Stimulated activated CD8-positive, alpha-beta memory T cell treated with anti-CD3 and anti-CD28 coated beads, Interleukin-15, amount 100 ng/mL, for 24 hours (primary cell): Measurements from ENCODE around the gene PRDX5.
A peak's percentile ranks its signal among the peaks of the same experiment; 100 is the strongest.

Experiments
- DNase-seq: peaks from one replicate; pipeline ENCODE4 v3.0.0-alpha.2; 2020; ENCODE audit warnings: low read depth

PRDX5 gene

DNA sequence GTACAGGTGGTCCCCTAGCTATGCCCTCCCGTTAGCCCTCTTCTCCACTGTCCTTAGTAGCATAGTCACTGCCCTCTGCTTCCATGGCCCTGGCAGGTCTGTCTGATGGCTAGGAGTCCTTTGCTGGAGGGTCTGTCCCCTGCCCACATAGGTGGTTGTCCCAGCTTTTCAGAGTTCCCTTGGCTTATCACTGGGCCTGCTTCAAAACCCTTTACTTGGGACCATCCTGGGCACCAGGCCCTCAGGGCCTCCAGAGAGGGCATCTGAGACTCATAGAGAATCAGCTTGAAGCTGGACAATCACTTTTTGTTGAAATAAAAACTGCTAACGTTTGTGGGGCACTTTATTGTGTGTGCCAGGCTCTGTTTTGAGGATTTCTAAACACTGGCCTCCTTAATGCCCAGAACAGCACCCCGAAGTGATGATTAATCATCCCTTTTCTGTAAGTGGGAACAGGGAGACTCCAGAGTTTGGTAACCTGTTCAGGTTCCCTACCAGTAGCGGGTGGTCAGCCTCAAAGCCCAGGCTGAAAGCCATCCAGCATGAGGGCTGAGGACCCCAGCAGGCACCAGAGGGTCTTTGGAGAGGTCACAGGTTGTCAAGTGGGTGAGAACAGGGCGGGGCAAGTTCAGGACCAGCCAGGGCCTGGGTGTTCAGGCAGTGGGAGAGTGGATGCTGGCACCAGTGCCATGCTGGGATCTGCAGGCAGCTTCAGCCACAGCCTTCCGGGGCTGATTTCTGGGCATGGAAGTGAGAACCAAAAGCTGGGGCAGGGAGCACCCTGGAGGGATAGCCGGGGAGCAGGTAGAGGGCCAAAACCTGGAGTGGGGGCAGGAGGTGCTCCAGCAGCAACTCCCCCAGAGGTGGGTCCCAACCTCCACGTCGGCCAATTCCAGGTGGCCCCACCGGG lies 27.3 kb upstream of the PRDX5 start:
- no peak for DNase-seq

DNA sequence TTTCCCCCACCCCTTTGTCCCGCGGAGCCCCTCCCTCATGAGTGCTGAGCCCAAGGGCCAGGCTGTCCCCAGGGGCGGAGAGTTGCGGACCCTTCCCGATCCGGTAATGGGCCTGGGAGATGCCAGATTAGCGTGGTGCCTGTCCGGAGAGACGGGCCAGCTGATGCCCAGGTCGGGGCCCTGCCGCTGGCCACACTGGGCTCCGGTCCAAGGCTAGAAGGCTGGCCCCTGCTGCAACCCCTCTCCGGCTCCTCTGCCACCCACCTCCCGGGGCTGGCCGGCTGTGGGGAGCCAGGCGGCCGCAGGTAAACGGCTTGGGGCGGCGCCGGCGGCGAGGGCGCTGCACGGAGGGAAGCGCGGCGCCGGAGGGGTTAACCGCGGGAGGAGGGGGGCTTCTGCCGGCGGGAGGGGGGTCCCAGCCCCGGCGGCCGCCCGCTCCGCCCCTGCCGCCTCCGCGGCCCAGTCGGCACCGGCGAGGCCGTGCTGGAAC lies 26.6 kb upstream of the PRDX5 start, which contains the start of gene KCNK4:
TSS of gene KCNK4 (plus strand) at position 41 of the 490 bp plus-strand sequence. CDS start 1,717 bp downstream, outside the sequence.
- DNase-seq = no peak

- no peak for DNase-seq
Observed at GRCh38 chr11:64291752-64292459, 26.0 kb upstream of the PRDX5 start.

- no peak for DNase-seq
Observed at GRCh38 chr11:64292460-64293254, 25.3 kb upstream of the PRDX5 start.

- no peak for DNase-seq
Observed at GRCh38 chr11:64294774-64295173, 23.1 kb upstream of the PRDX5 start.

DNA sequence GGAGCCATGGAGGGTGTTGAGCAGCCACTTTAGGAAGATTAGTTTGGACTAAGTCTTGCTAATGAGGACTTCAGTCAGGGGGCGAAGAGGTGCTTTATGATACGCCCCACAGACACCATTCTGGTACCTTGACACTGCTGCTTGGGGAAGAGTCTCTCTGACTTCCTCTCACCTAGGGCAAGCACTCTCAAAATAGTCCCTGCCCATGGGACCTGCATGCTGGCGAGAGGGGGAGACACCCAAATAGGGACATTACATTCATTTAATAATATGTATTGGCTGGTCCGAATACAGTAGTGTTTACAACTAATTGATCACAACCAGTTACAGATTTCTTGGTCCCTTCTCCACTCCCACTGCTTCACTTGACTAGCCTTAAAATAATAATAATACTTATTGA lies 22.2 kb upstream of the PRDX5 start:
- DNase-seq = no peak

DNA sequence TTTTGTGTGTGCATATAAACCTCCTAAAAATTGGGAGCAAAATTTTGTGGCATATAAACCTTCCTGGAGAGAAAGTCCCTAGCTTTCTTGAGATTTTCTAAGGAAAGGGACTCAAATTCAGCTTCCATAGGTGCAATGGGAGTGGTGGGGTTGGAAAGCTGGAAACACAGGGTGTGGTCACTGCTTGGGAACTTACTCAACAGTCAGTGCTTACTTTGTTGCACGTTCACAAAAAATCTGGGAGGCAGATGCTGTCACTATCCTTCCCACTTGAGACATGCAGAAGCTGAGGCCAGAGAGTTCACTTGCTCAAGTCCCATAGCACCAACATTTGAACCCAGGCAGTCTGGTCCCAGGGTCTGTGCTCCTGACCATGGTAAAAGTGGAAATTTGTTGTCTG lies 21.7 kb upstream of the PRDX5 start:
- DNase-seq = no peak

GRCh38 chr11:64296830-64297698 lies 20.9 kb upstream of the PRDX5 start:
- DNase-seq = no peak

GRCh38 chr11:64297699-64298358 lies 20.1 kb upstream of the PRDX5 start:
- no peak for DNase-seq

DNA sequence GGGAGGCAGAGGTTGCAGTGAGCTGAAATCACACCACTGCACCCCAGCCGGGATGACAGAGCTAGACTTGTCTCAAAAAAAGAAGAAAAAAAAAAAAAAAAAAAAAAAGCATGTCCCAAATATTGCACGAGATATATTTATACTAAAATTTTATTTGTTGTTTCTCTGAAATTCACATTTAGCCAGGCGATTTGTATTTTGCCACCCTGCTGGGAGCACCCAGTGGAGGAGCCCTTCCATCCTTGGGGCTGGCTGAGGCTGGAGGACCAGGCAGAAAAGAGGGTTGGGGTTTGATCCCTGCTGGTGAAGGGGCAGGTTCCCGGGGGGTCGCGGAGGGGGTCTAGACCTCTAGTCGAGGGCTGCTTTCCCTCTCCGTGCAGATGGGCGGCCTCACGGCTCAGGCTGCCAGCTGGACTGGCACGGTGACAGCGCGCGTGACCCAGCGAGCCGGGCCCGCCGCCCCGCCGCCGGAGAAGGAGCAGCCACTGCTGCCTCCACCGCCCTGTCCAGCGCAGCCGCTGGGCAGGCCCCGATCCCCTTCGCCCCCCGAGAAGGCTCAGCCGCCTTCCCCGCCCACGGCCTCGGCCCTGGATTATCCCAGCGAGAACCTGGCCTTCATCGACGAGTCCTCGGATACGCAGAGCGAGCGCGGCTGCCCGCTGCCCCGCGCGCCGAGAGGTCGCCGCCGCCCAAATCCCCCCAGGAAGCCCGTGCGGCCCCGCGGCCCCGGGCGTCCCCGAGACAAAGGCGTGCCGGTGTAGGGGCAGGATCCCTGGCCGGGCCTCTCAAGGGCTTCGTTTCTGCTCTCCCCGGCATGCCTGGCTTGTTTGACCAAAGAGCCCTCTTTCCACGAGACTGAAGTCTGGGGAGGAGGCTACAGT lies 18.7 kb upstream of the PRDX5 start:
- DNase-seq = no peak

DNA sequence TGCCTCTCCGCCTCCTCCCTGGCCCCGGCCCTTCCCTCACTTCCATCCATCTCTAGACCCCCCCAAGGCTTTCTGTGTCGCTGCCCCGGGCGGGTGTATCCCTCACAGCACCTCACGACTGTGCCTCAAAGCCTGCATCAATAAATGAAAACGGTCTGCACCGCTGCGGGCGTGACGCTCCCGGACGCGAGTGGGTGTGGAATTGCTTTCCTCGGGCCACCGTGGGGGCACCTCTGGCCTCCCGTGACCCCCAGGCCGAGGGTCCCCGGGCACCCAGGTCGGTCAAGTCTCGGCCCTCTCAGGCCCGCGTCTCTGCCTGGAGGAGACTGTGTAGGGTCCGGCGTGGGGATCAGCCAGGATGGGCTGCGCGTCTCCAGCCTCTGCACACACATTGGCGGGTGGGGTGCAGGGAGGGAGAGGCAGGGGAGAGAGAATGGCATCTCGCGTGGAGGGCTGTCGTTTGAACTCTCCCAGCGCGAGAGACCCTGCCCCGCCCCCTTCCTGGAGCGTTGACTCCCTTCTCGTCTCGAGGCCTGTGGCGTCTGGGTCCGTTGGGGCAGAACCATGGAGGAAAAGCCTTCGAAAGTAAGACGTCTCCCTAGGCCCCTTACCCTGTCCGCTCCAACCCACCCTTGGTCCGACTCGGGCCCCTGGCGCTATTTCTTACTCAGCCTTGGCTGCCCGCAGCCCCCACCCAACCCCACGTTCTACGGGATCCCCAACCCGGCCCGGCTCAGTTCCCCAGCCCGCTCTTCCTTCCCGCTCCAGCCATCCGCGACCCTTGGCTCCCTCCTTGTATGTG lies 17.9 kb upstream of the PRDX5 start, which contains the start of gene CATSPERZ:
TSS of gene CATSPERZ (plus strand) at position 512 of the 802 bp plus-strand sequence. CDS start at position 565, 53 bp downstream.
- no peak for DNase-seq

DNA sequence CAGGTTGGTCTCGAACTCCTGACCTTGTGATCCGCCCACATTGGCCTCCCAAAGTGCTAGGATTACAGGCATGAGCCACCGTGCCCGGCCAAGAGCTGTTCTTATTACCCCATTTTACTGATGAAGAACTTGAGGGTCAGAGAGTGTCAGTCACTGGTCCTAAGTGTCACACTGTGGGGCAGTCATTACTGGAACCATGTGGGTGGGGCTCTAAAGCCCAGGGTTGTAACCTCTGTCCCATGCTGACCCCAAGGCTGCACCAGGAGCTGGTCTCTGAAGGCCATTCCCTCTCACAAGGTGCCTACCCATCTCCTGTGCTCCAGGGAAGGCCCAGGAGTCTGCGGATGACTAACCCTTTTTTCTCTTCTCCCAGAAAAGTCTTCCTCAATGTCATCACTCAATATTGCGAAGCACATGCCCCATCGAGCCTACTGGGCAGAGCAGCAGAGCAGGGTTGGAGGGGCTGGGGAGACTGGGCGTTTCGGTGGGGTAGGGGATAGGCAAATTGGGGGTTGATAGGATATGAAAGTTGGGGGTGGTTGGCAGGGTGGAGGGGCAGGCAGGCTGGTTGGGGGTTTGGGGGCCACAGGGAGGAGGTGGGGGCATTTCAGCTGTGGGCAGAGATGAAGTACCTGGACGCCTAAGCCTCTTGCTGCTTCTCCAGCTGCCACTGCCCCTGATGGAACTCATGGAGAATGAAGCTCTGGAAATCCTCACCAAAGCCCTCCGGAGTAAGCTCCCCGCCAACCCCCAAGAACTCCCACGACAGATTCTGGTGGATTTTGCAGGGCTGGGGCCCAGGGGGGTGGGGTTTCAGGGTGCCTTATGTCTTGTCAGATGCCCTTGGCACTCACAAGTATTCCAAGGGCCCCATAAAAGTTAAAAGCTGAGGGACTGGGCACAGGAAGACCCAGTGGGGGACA lies 14.6 kb upstream of the PRDX5 start:
- no peak for DNase-seq

GRCh38 chr11:64304032-64304315 lies 13.9 kb upstream of the PRDX5 start:
- no peak for DNase-seq

GRCh38 chr11:64304316-64305072 lies 13.4 kb upstream of the PRDX5 start:
- DNase-seq = peak; percentile 95

- peak; percentile 98 for DNase-seq
Observed at GRCh38 chr11:64305075-64305690, 12.7 kb upstream of the PRDX5 start, which contains the start of gene ESRRA. ESRRA (plus strand) TSS chr11:64305524; CDS start chr11:64307180, 1,656 bp downstream.
